Endothelial cell of umbilical vein (primary cell): Measurements from ENCODE around the gene IQCN. TPM values are rescaled to one million over a fixed set of nuclear protein-coding genes. Genes with fewer than 3 reads are reported as not detected.

ENCODE experiments used
- BruUV-seq: library from RNA; stranded (reverse); fragments of 400-500 nt; replicated peaks from 2 replicates; lab custom pipeline; 2021; lab: Mats Ljungman, UMichigan
- CTCF ChIA-PET: fragments of 300-600, 350-600 bp; sonication (Branson Sonifier 250); formaldehyde crosslinking; loops from one replicate; lab custom pipeline; 2021; ENCODE audit warnings: antibody characterized with exemption, inconsistent platforms; lab: Charles Lee
- POLR2A ChIA-PET: fragments of 300-600, 350-600 bp; sonication (Branson Sonifier 250); formaldehyde crosslinking; loops from one replicate; lab custom pipeline; 2021; ENCODE audit warnings: antibody characterized with exemption, inconsistent platforms; lab: Charles Lee
- DNase-seq: peaks from one replicate; pipeline ENCODE4 v3.0.0-alpha.2; 2011; ENCODE audit warnings: low read depth, low spot score
- FAIRE-seq: peaks from 2 replicates; lab custom pipeline; 2011; peaks lifted over from hg19 to GRCh38; lab: Jason Lieb, UNC
- H2AFZ ChIP-seq: 2 replicates; pipeline ENCODE4 v1.6.0; 2012; ENCODE audit warnings: low read depth, low read length, control low read depth, inconsistent platforms
- H3K27ac ChIP-seq: 2 replicates; pipeline ENCODE4 v1.5.1; 2011; ENCODE audit warnings: low read depth, mild to moderate bottlenecking, control low read depth, low read length, moderate library complexity; ENCODE audit not compliant: insufficient read depth
- H3K27me3 ChIP-seq, 2 experiments: 2 replicates each; pipeline versions ENCODE4 v1.6.0 to v1.6.1; 2011; ENCODE audit warnings: low read length in 2 of 2, mixed read lengths in 1 of 2; ENCODE audit not compliant: control insufficient read depth in 2 of 2, insufficient read depth in 2 of 2
- H3K36me3 ChIP-seq, 2 experiments: 2 replicates in 1 of 2; 3 replicates in 1 of 2; pipeline ENCODE4 v1.5.1; 2011; ENCODE audit warnings: low read length in 2 of 2, mild to moderate bottlenecking in 1 of 2, moderate library complexity in 1 of 2; ENCODE audit not compliant: control insufficient read depth in 2 of 2, insufficient read depth in 2 of 2; ENCODE audit errors: extremely low read depth in 1 of 2
- H3K4me1 ChIP-seq: 3 replicates; pipeline ENCODE4 v1.5.1; 2011; ENCODE audit warnings: mild to moderate bottlenecking, low read length; ENCODE audit not compliant: control insufficient read depth, insufficient read depth; ENCODE audit errors: extremely low read depth
- H3K4me2 ChIP-seq: 2 replicates; pipeline ENCODE4 v1.6.1; 2011; ENCODE audit warnings: low read length, control low read depth, mixed read lengths; ENCODE audit not compliant: insufficient read depth
- H3K4me3 ChIP-seq, 3 experiments: fragments of 200-600 bp in 1 of 3; sonication (generic), shearing (Covaris generic) in 1 of 3; replicated peaks in 1 of 3; 2 replicates each; pipeline ENCODE4 v1.5.1; 2011 to 2016; ENCODE audit warnings: control low read depth in 3 of 3, low read length in 3 of 3, mild to moderate bottlenecking in 2 of 3, inconsistent platforms in 1 of 3, low read depth in 1 of 3, moderate library complexity in 1 of 3; ENCODE audit not compliant: insufficient read depth in 1 of 3
- H3K79me2 ChIP-seq: 2 replicates; pipeline ENCODE4 v1.6.0; 2012; ENCODE audit warnings: low read length, inconsistent platforms; ENCODE audit not compliant: control insufficient read depth, insufficient read depth
- H3K9ac ChIP-seq: replicated peaks from 2 replicates; pipeline ENCODE3; 2011; ENCODE audit warnings: low read length, control low read depth; ENCODE audit not compliant: insufficient read depth; ENCODE audit errors: extremely low read depth
- H3K9me1 ChIP-seq: replicated peaks from 3 replicates; pipeline ENCODE4 v1.6.0; 2011; ENCODE audit warnings: mild to moderate bottlenecking, low read length; ENCODE audit not compliant: control insufficient read depth, insufficient read depth; ENCODE audit errors: extremely low read depth
- H3K9me3 ChIP-seq: replicated peaks from 2 replicates; pipeline ENCODE4 v1.5.1; 2012; ENCODE audit warnings: low read length, inconsistent platforms; ENCODE audit not compliant: control insufficient read depth, insufficient read depth
- H4K20me1 ChIP-seq: replicated peaks from 2 replicates; pipeline ENCODE3; 2011; ENCODE audit warnings: mild to moderate bottlenecking, low read length; ENCODE audit not compliant: control insufficient read depth, insufficient read depth; ENCODE audit errors: extremely low read depth
- CTCF ChIP-seq, 2 donors: IDR thresholded peaks; 1 replicate in 1 of 2; 2 replicates in 1 of 2; pipeline ENCODE4 v1.5.1; 2011; ENCODE audit warnings: low read length in 2 of 2, mild to moderate bottlenecking in 2 of 2, moderate library complexity in 2 of 2, control low read depth in 1 of 2, inconsistent platforms in 1 of 2, low read depth in 1 of 2; ENCODE audit not compliant: insufficient read depth in 1 of 2; ENCODE audit errors: extremely low read depth in 1 of 2
- EZH2 ChIP-seq: IDR thresholded peaks from 2 replicates; pipeline ENCODE4 v1.6.1; 2012; ENCODE audit warnings: borderline replicate concordance, low read depth, mild to moderate bottlenecking, moderate library complexity, low read length, inconsistent platforms; ENCODE audit not compliant: severe bottlenecking
- FOS ChIP-seq: IDR thresholded peaks from 2 replicates; pipeline ENCODE4 v1.6.1; 2011; ENCODE audit warnings: mild to moderate bottlenecking, low read length, moderate library complexity, borderline replicate concordance; ENCODE audit not compliant: insufficient read depth
- GATA2 ChIP-seq: IDR thresholded peaks from 2 replicates; pipeline ENCODE4 v1.7.0; 2011; ENCODE audit warnings: low read depth, mild to moderate bottlenecking, moderate library complexity, mixed read lengths, low read length; ENCODE audit not compliant: insufficient read length, insufficient read depth
- JUN ChIP-seq: IDR thresholded peaks from 2 replicates; pipeline ENCODE4 v1.6.1; 2011; ENCODE audit warnings: borderline replicate concordance, low read depth; ENCODE audit not compliant: insufficient read length, insufficient read depth
- MAX ChIP-seq: IDR thresholded peaks from 2 replicates; pipeline ENCODE4 v1.6.1; 2011; ENCODE audit not compliant: insufficient read depth, insufficient read length
- MYC ChIP-seq: IDR thresholded peaks from one replicate; pipeline ENCODE4 v1.6.1; 2011; ENCODE audit warnings: mild to moderate bottlenecking, low read depth, low read length
- POLR2A ChIP-seq: IDR thresholded peaks from 2 replicates; pipeline ENCODE4 v1.6.1; 2012; ENCODE audit warnings: low read depth, mild to moderate bottlenecking, control low read depth, low read length
- POLR2AphosphoS5 ChIP-seq: IDR thresholded peaks from 2 replicates; pipeline ENCODE4 v1.6.1; 2012; ENCODE audit warnings: low read depth, mild to moderate bottlenecking, control low read depth, low read length, moderate library complexity; ENCODE audit not compliant: insufficient read depth
- dilution Hi-C: fragments of 300-500 bp; cut with MboI; formaldehyde crosslinking; loops from one replicate; pipeline ENCODE4 v1.15.0; 2019; ENCODE audit warnings: low sequenced_read_pairs; ENCODE audit not compliant: extremely low pct_ligation_motif_present
- intact Hi-C: fragments of 100-400 bp; cut with micrococcal nuclease; formaldehyde crosslinking; loops from one replicate; pipeline ENCODE4 v1.10.0; 2022
- polyA plus RNA-seq, 4 experiments: library from polyadenylated mRNA; depleted of rRNA in 3 of 4; stranded (reverse) in 3 of 4; unstranded in 1 of 4; fragments of >200 nt; gene quantifications; 2 replicates each; pipeline versions ENCODE4 v1.2.1 to v1.2.3, GENCODE V29; 2011 to 2012; ENCODE audit warnings: missing spikeins in 1 of 4
- total RNA-seq: library from RNA; stranded (reverse); gene quantifications from 2 replicates; pipeline ENCODE4 v1.2.3, GENCODE V29; 2021

Gene IQCN
- total and polyA plus RNA-seq, 2 donors (not counting 3 experiments of a cell fraction or from before 2014, with no cell fraction given), result 1.5 to 3.0 TPM

GRCh38 chr19:18214779-18215433 lies 59.3 kb downstream of the IQCN start:
- no peak overlapping the region for H3K27ac ChIP-seq
- intact Hi-C loops, result no loop called here

More at GRCh38 chr19:18214779-18215433, 59.3 kb downstream of the IQCN start:
- BruUV-seq, result no TSS peak
- Histone ChIP-seq H3K9me3 (no peaks in the 10 kb centered on the region), H3K79me2 (no peaks in the 10 kb centered on the region), H2AFZ (no peak overlapping the region), H3K27me3 (no peaks in the 10 kb centered on the region), H3K4me3 (no peak overlapping the region), H3K4me1 (no peaks in the 10 kb centered on the region), H3K4me2 (no peak overlapping the region), H3K9me1 (no peaks in the 10 kb centered on the region), H3K9ac (no peak overlapping the region), H3K36me3 (no peaks in the 10 kb centered on the region), H4K20me1 (no peaks in the 10 kb centered on the region)
- dilution Hi-C loops, result no loop called here
- POLR2A ChIA-PET, result interaction anchor here (0.7 kb wide), 1 partner anchor 1001 kb away, joined by 3 read pairs; no protein-coding TSS in a partner anchor
- FAIRE-seq, result no peak
- no peak for TF ChIP-seq GATA2
- no peak for TF ChIP-seq MAX
- TF ChIP-seq FOS, result no peak
- TF ChIP-seq POLR2A, result no peak
- no peak for TF ChIP-seq MYC
- no peak for TF ChIP-seq EZH2
- no peak for TF ChIP-seq JUN
- no peak for TF ChIP-seq CTCF (IDR thresholded peaks at IDR 0.05; ENCODE audit: extremely low read depth in 1 of 2, insufficient read depth in 1 of 2, low read depth in 1 of 2, low read length in 2 of 2)
- no peak for TF ChIP-seq POLR2AphosphoS5
- DNase-seq, result no peak
- CTCF ChIA-PET, result interaction anchor here (1.1 to 1.5 kb wide), 2 partner anchors 37 kb away, joined by 3 read pairs; no protein-coding TSS in a partner anchor
